Measurements from ENCODE around the gene RAI1.

RAI1 gene

GRCh38 chr17:17700251-17700969 lies 19.2 kb downstream of the RAI1 start:
- peaks cover 0 to 6% of the 10 kb centered on the region in 2 donors for H3K9me3 ChIP-seq (replicated peaks in 1 of 2; ENCODE audit: control insufficient read depth in 2 of 2, insufficient read depth in 1 of 2, low read depth in 1 of 2, low read length in 2 of 2)
- H3K79me1 ChIP-seq (ENCODE audit: low read depth, low read length): peaks cover 22% of the 10 kb centered on the region
- H2BK120ac ChIP-seq (ENCODE audit: low read depth, low read length): no peak overlapping the region
- H3K14ac ChIP-seq (ENCODE audit: low read length): no peak overlapping the region
- H3K4ac ChIP-seq (ENCODE audit: low read length): no peak overlapping the region
- peaks cover 2 to 28% of the 10 kb centered on the region in 2 donors for H3K36me3 ChIP-seq (replicated peaks in 1 of 2; ENCODE audit: control insufficient read depth in 2 of 2, insufficient read depth in 2 of 2, low read length in 2 of 2)
- H2BK15ac ChIP-seq (ENCODE audit: low read length): no peak overlapping the region
- H3K23ac ChIP-seq (ENCODE audit: low read depth, low read length, poor library complexity): no peak overlapping the region
- H2BK5ac ChIP-seq (ENCODE audit: low read length): no peak overlapping the region
- H3K18ac ChIP-seq (ENCODE audit: low read length): peak overlapping the region; percentile 31
- H4K8ac ChIP-seq (ENCODE audit: low read depth, low read length): no peak overlapping the region
- peak overlapping the region in 1 of 2 donors; percentile 49 for H3K4me3 ChIP-seq (ENCODE audit: low read length in 2 of 2)
- H3K4me1 ChIP-seq (ENCODE audit: control insufficient read depth in 2 of 2, insufficient read depth in 1 of 2, low read depth in 1 of 2, low read length in 2 of 2): peaks cover 42 to 44% of the 10 kb centered on the region in 2 donors
- no peak for DNase-seq (ENCODE audit: low spot score)
- WGBS, 2 donors (ENCODE audit: extremely low coverage in 2 of 2, insufficient read length in 2 of 2, insufficient replicate concordance in 1 of 2): no CpG with 5 or more reads among the region's 86 CpGs
- H2AK5ac ChIP-seq (ENCODE audit: low read depth, low read length): no peak overlapping the region
- H2BK12ac ChIP-seq (ENCODE audit: low read length): no peak overlapping the region
- H3K4me2 ChIP-seq (ENCODE audit: insufficient read depth, low read length, poor library complexity, severe bottlenecking): peak overlapping the region; percentile 63
- H3K9ac ChIP-seq (ENCODE audit: low read depth, low read length, poor library complexity): no peak overlapping the region
- H2AFZ ChIP-seq (ENCODE audit: low read length): no peak overlapping the region
- H4K91ac ChIP-seq (ENCODE audit: low read depth, low read length, poor library complexity): no peak overlapping the region
- no peak overlapping the region for H3K27ac ChIP-seq (replicated peaks; ENCODE audit: low read length)
- peaks cover 0 to 24% (median 0%) of the 10 kb centered on the region in 3 experiments for H3K27me3 ChIP-seq (ENCODE audit: control insufficient read depth in 3 of 3, insufficient read depth in 3 of 3, low read depth in 1 of 3, low read length in 3 of 3)

GRCh38 chr17:17701112-17701511 lies 19.9 kb downstream of the RAI1 start:
- Histone ChIP-seq H4K91ac (ENCODE audit: low read depth, low read length, poor library complexity) (no peak overlapping the region), H3K23ac (ENCODE audit: low read depth, low read length, poor library complexity) (no peak overlapping the region), H2BK120ac (ENCODE audit: low read depth, low read length) (no peak overlapping the region), H4K8ac (ENCODE audit: low read depth, low read length) (no peak overlapping the region), H2AK5ac (ENCODE audit: low read depth, low read length) (peak overlapping the region; percentile 64), H2BK15ac (ENCODE audit: low read length) (no peak overlapping the region), H3K79me1 (ENCODE audit: low read depth, low read length) (peaks cover 24% of the 10 kb centered on the region), H3K4me1 (ENCODE audit: control insufficient read depth in 2 of 2, insufficient read depth in 1 of 2, low read depth in 1 of 2, low read length in 2 of 2) (peaks cover 37 to 40% of the 10 kb centered on the region in 2 donors), H2BK5ac (ENCODE audit: low read length) (no peak overlapping the region), H2AFZ (ENCODE audit: low read length) (no peak overlapping the region), H3K14ac (ENCODE audit: low read length) (no peak overlapping the region), H3K18ac (ENCODE audit: low read length) (peak overlapping the region; percentile 4), H3K36me3 (replicated peaks in 1 of 2; ENCODE audit: control insufficient read depth in 2 of 2, insufficient read depth in 2 of 2, low read length in 2 of 2) (peaks cover 2 to 30% of the 10 kb centered on the region in 2 donors), H3K27ac (replicated peaks; ENCODE audit: low read length) (no peak overlapping the region), H3K4me3 (ENCODE audit: low read length in 2 of 2) (peak overlapping the region in 1 of 2 donors; percentile 49), H3K9ac (ENCODE audit: low read depth, low read length, poor library complexity) (no peak overlapping the region), H3K4me2 (ENCODE audit: insufficient read depth, low read length, poor library complexity, severe bottlenecking) (no peak overlapping the region), H2BK12ac (ENCODE audit: low read length) (no peak overlapping the region), H3K27me3 (ENCODE audit: control insufficient read depth in 3 of 3, insufficient read depth in 3 of 3, low read depth in 1 of 3, low read length in 3 of 3) (peaks cover 0 to 24% (median 0%) of the 10 kb centered on the region in 3 experiments), H3K9me3 (replicated peaks in 1 of 2; ENCODE audit: control insufficient read depth in 2 of 2, insufficient read depth in 1 of 2, low read depth in 1 of 2, low read length in 2 of 2) (peaks cover 0 to 6% of the 10 kb centered on the region in 2 donors), H3K4ac (ENCODE audit: low read length) (no peak overlapping the region)
- DNase-seq (ENCODE audit: low spot score): no peak
- WGBS, 2 donors (ENCODE audit: extremely low coverage in 2 of 2, insufficient read length in 2 of 2, insufficient replicate concordance in 1 of 2): no CpG with 5 or more reads among the region's 2 CpGs

- H3K4me3 ChIP-seq (ENCODE audit: low read length in 2 of 2): no peak overlapping the region
- H3K4me2 ChIP-seq (ENCODE audit: insufficient read depth, low read length, poor library complexity, severe bottlenecking): no peak overlapping the region
- H3K9ac ChIP-seq (ENCODE audit: low read depth, low read length, poor library complexity): no peak overlapping the region
- no peak overlapping the region for H2BK5ac ChIP-seq (ENCODE audit: low read length)
- peaks cover 0 to 24% (median 0%) of the 10 kb centered on the region in 3 experiments for H3K27me3 ChIP-seq (ENCODE audit: control insufficient read depth in 3 of 3, insufficient read depth in 3 of 3, low read depth in 1 of 3, low read length in 3 of 3)
- peaks cover 0 to 6% of the 10 kb centered on the region in 2 donors for H3K9me3 ChIP-seq (replicated peaks in 1 of 2; ENCODE audit: control insufficient read depth in 2 of 2, insufficient read depth in 1 of 2, low read depth in 1 of 2, low read length in 2 of 2)
- no peak overlapping the region for H3K4ac ChIP-seq (ENCODE audit: low read length)
- H3K14ac ChIP-seq (ENCODE audit: low read length): no peak overlapping the region
- no peak overlapping the region for H2BK120ac ChIP-seq (ENCODE audit: low read depth, low read length)
- H2AFZ ChIP-seq (ENCODE audit: low read length): no peak overlapping the region
- no peak overlapping the region for H3K23ac ChIP-seq (ENCODE audit: low read depth, low read length, poor library complexity)
- H2BK15ac ChIP-seq (ENCODE audit: low read length): no peak overlapping the region
- H3K27ac ChIP-seq (replicated peaks; ENCODE audit: low read length): no peak overlapping the region
- peaks cover 33 to 44% of the 10 kb centered on the region in 2 donors for H3K4me1 ChIP-seq (ENCODE audit: control insufficient read depth in 2 of 2, insufficient read depth in 1 of 2, low read depth in 1 of 2, low read length in 2 of 2)
- peaks cover 26% of the 10 kb centered on the region for H3K79me1 ChIP-seq (ENCODE audit: low read depth, low read length)
- no peak overlapping the region for H4K8ac ChIP-seq (ENCODE audit: low read depth, low read length)
- H3K18ac ChIP-seq (ENCODE audit: low read length): no peak overlapping the region
- H2BK12ac ChIP-seq (ENCODE audit: low read length): no peak overlapping the region
- no CpG with 5 or more reads among the region's 5 CpGs for WGBS, 2 donors (ENCODE audit: extremely low coverage in 2 of 2, insufficient read length in 2 of 2, insufficient replicate concordance in 1 of 2)
- no peak for DNase-seq (ENCODE audit: low spot score)
- peaks cover 2 to 30% of the 10 kb centered on the region in 2 donors for H3K36me3 ChIP-seq (replicated peaks in 1 of 2; ENCODE audit: control insufficient read depth in 2 of 2, insufficient read depth in 2 of 2, low read length in 2 of 2)
- no peak overlapping the region for H2AK5ac ChIP-seq (ENCODE audit: low read depth, low read length)
- no peak overlapping the region for H4K91ac ChIP-seq (ENCODE audit: low read depth, low read length, poor library complexity)
These were observed 20.4 kb downstream of the RAI1 start for GRCh38 chr17:17701658-17702057.

- Histone ChIP-seq H3K9ac (ENCODE audit: low read depth, low read length, poor library complexity) (no peak overlapping the region), H3K4me1 (ENCODE audit: control insufficient read depth in 2 of 2, insufficient read depth in 1 of 2, low read depth in 1 of 2, low read length in 2 of 2) (peaks cover 24 to 41% of the 10 kb centered on the region in 2 donors), H4K8ac (ENCODE audit: low read depth, low read length) (no peak overlapping the region), H2BK12ac (ENCODE audit: low read length) (no peak overlapping the region), H2BK15ac (ENCODE audit: low read length) (no peak overlapping the region), H3K36me3 (replicated peaks in 1 of 2; ENCODE audit: control insufficient read depth in 2 of 2, insufficient read depth in 2 of 2, low read length in 2 of 2) (peaks cover 2 to 30% of the 10 kb centered on the region in 2 donors), H4K91ac (ENCODE audit: low read depth, low read length, poor library complexity) (no peak overlapping the region), H3K18ac (ENCODE audit: low read length) (no peak overlapping the region), H3K27me3 (ENCODE audit: control insufficient read depth in 3 of 3, insufficient read depth in 3 of 3, low read depth in 1 of 3, low read length in 3 of 3) (peaks cover 0 to 24% (median 0%) of the 10 kb centered on the region in 3 experiments), H2BK120ac (ENCODE audit: low read depth, low read length) (no peak overlapping the region), H2AFZ (ENCODE audit: low read length) (no peak overlapping the region), H3K23ac (ENCODE audit: low read depth, low read length, poor library complexity) (no peak overlapping the region), H3K79me1 (ENCODE audit: low read depth, low read length) (peaks cover 24% of the 10 kb centered on the region), H3K4me3 (ENCODE audit: low read length in 2 of 2) (no peak overlapping the region), H3K27ac (replicated peaks; ENCODE audit: low read length) (no peak overlapping the region), H3K14ac (ENCODE audit: low read length) (no peak overlapping the region), H2BK5ac (ENCODE audit: low read length) (no peak overlapping the region), H2AK5ac (ENCODE audit: low read depth, low read length) (no peak overlapping the region), H3K4ac (ENCODE audit: low read length) (no peak overlapping the region), H3K4me2 (ENCODE audit: insufficient read depth, low read length, poor library complexity, severe bottlenecking) (no peak overlapping the region), H3K9me3 (replicated peaks in 1 of 2; ENCODE audit: control insufficient read depth in 2 of 2, insufficient read depth in 1 of 2, low read depth in 1 of 2, low read length in 2 of 2) (peaks cover 0 to 6% of the 10 kb centered on the region in 2 donors)
- no CpG with 5 or more reads among the region's 10 CpGs for WGBS, 2 donors (ENCODE audit: extremely low coverage in 2 of 2, insufficient read length in 2 of 2, insufficient replicate concordance in 1 of 2)
- no peak for DNase-seq (ENCODE audit: low spot score)
These were observed 21.3 kb downstream of the RAI1 start for GRCh38 chr17:17702449-17703139.

Measured in neuronal stem cell (in vitro differentiated cells).